T-helper 2 cell treated with Interferon-gamma antibody and Interleukin-4, amounts not matched to agents 5 μg/mL and 100 μg/mL, for 36 hours (primary cell): ENCODE measurements around the gene INHBB.
"Not testable (repeated sequence)": the region's sequence is repeated elsewhere in the genome, so short reads cannot be mapped to it uniquely, and the experiment has no call there.

Experiments
- DNase-seq: peaks from one replicate; pipeline ENCODE4 v3.0.0; 2021; ENCODE audit warnings: low spot score
- H3K27ac Mint-ChIP-seq: one replicate; pipeline ENCODE4 v1.8.0; 2021; ENCODE audit warnings: mild to moderate bottlenecking, mixed read lengths
- H3K27me3 Mint-ChIP-seq: one replicate; pipeline ENCODE4 v1.8.0; 2021; ENCODE audit warnings: low read depth, mixed read lengths
- H3K36me3 Mint-ChIP-seq: one replicate; pipeline ENCODE4 v1.8.0; 2021; ENCODE audit warnings: low read depth, mixed read lengths
- H3K4me1 Mint-ChIP-seq: one replicate; pipeline ENCODE4 v1.8.0; 2021; ENCODE audit warnings: low read depth, mixed read lengths
- H3K4me3 Mint-ChIP-seq: one replicate; pipeline ENCODE4 v1.8.0; 2022; ENCODE audit warnings: mild to moderate bottlenecking, moderate library complexity, mixed read lengths
- H3K9me3 Mint-ChIP-seq: one replicate; pipeline ENCODE4 v1.8.0; 2021; ENCODE audit warnings: mixed read lengths

The INHBB gene

GRCh38 chr2:120320318-120320851 is 25.6 kb upstream of the INHBB start:
- no peak for DNase-seq
- no peak overlapping the region for H3K4me3 Mint-ChIP-seq
- no peak overlapping the region for H3K27ac Mint-ChIP-seq
- H3K9me3 Mint-ChIP-seq = no peaks in the 10 kb centered on the region
- H3K36me3 Mint-ChIP-seq = no peaks in the 10 kb centered on the region
- H3K4me1 Mint-ChIP-seq = no peaks in the 10 kb centered on the region
- H3K27me3 Mint-ChIP-seq = peaks cover 3% of the 10 kb centered on the region

- H3K4me1 Mint-ChIP-seq, H3K36me3 Mint-ChIP-seq, H3K4me3 Mint-ChIP-seq, H3K9me3 Mint-ChIP-seq, H3K27me3 Mint-ChIP-seq, DNase-seq, H3K27ac Mint-ChIP-seq: not testable (repeated sequence)
These were observed 24.9 kb upstream of the INHBB start for GRCh38 chr2:120320887-120321556.

- peaks cover 6% of the 10 kb centered on the region for H3K27me3 Mint-ChIP-seq
- no peaks in the 10 kb centered on the region for H3K36me3 Mint-ChIP-seq
- no peak overlapping the region for H3K27ac Mint-ChIP-seq
- H3K9me3 Mint-ChIP-seq = no peaks in the 10 kb centered on the region
- no peak for DNase-seq
- H3K4me1 Mint-ChIP-seq = no peaks in the 10 kb centered on the region
- H3K4me3 Mint-ChIP-seq = no peak overlapping the region
These were observed 24.1 kb upstream of the INHBB start for GRCh38 chr2:120321721-120322284.

DNA sequence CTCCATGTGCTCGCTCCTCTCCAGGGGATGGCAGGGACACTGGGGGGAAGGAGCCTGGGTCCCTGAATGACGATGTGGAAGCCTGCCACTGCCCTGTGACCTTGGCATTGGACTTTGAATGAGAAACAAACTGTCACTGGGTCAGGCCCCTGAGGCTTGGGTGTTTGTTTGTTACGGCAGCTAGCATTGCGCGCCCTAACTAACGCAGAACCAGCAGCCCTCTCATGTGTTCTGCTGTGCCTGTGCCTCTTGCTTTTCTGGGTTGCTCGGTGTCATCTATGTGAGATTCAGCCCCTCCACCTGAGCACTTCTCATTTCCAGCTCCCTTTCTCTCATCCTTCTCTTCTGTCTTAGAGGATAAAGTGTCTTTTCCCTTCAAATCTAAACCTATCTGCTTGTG is 23.6 kb upstream of the INHBB start:
- H3K4me1 Mint-ChIP-seq = no peaks in the 10 kb centered on the region
- H3K36me3 Mint-ChIP-seq = no peaks in the 10 kb centered on the region
- H3K4me3 Mint-ChIP-seq = no peak overlapping the region
- DNase-seq = no peak
- H3K27me3 Mint-ChIP-seq = peaks cover 6% of the 10 kb centered on the region
- H3K27ac Mint-ChIP-seq = no peak overlapping the region
- H3K9me3 Mint-ChIP-seq = no peaks in the 10 kb centered on the region

GRCh38 chr2:120323214-120323613 is 22.7 kb upstream of the INHBB start:
- no peak for DNase-seq
- peaks cover 6% of the 10 kb centered on the region for H3K27me3 Mint-ChIP-seq
- H3K27ac Mint-ChIP-seq = no peak overlapping the region
- H3K9me3 Mint-ChIP-seq = no peaks in the 10 kb centered on the region
- no peaks in the 10 kb centered on the region for H3K4me1 Mint-ChIP-seq
- H3K36me3 Mint-ChIP-seq = no peaks in the 10 kb centered on the region
- no peak overlapping the region for H3K4me3 Mint-ChIP-seq

GRCh38 chr2:120323807-120324399 is 22.0 kb upstream of the INHBB start:
- no peaks in the 10 kb centered on the region for H3K4me1 Mint-ChIP-seq
- DNase-seq = no peak
- no peaks in the 10 kb centered on the region for H3K9me3 Mint-ChIP-seq
- peaks cover 6% of the 10 kb centered on the region for H3K27me3 Mint-ChIP-seq
- H3K4me3 Mint-ChIP-seq = no peak overlapping the region
- no peak overlapping the region for H3K27ac Mint-ChIP-seq
- no peaks in the 10 kb centered on the region for H3K36me3 Mint-ChIP-seq

DNA sequence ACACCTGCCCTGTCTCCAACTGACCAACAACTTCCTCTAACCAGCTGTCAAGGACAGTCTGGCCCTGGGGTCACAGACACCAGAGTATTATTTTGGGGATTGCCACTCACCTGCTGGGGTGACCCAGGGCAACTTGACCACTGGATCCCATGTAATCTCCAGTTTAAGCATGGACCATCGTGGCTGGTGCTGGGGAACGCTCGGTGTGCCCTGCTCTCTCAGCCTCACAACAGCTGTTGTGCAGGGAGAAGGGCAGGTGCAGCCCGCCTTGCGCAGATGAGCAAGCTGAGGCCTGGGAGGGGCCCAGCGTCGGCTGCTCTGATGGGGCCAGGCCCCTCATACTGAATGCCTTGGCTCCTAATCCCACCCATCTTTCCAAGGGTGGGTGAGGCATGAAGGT is 21.0 kb upstream of the INHBB start:
- Mint-ChIP-seq H3K36me3 (no peaks in the 10 kb centered on the region), H3K4me1 (no peaks in the 10 kb centered on the region), H3K4me3 (no peak overlapping the region), H3K9me3 (no peaks in the 10 kb centered on the region), H3K27me3 (peaks cover 9% of the 10 kb centered on the region), H3K27ac (no peak overlapping the region)
- no peak for DNase-seq

DNA sequence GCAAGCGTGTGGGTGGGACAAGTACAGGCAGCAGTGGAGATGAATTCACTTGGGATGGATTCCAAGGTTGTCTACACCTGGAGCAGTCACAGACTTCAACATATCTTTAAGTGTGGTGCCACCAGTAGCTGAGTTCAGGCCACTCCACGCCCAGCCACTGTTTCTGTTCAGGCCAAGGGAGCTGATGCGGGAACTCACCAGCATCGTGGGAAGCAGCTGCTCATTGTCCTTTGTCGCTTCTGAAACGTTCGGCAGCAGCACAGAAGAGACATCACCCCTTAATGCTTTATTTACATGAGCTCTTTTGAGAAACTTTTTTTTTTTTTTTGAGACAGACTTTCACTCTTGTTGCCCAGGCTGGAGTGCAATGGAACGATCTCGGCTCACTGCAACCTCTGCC is 19.9 kb upstream of the INHBB start:
- no peak overlapping the region for H3K27ac Mint-ChIP-seq
- no peak overlapping the region for H3K4me3 Mint-ChIP-seq
- H3K9me3 Mint-ChIP-seq = no peaks in the 10 kb centered on the region
- peaks cover under 1% of the 10 kb centered on the region for H3K4me1 Mint-ChIP-seq
- DNase-seq = no peak
- no peaks in the 10 kb centered on the region for H3K36me3 Mint-ChIP-seq
- peaks cover 16% of the 10 kb centered on the region for H3K27me3 Mint-ChIP-seq

GRCh38 chr2:120330946-120331822 is 14.8 kb upstream of the INHBB start:
- Mint-ChIP-seq H3K36me3 (no peaks in the 10 kb centered on the region), H3K4me1 (peaks cover 4% of the 10 kb centered on the region), H3K27ac (no peak overlapping the region), H3K9me3 (no peaks in the 10 kb centered on the region), H3K4me3 (no peak overlapping the region), H3K27me3 (peaks cover 29% of the 10 kb centered on the region)
- DNase-seq = no peak

DNA sequence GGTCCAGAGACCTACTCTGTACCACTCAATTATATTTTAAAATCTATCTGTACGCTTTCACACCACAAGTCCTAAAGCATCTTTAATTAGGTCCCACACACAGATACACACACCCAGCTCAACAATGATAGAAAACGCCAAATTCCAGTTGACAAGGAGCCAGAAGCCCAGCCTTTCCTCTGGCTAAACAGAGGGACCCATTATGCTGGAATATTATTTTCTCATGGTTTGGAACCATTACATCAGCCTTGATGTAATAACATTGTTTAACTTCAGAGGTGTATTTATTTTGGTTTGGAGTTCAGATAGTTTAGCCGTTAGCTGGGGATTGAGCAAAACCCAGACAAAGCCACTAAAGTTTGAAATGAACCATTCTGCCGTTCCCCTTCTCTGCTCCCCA is 14.0 kb upstream of the INHBB start:
- Mint-ChIP-seq H3K4me3 (no peak overlapping the region), H3K27me3 (peaks cover 29% of the 10 kb centered on the region)

GRCh38 chr2:120332384-120332783 is 13.6 kb upstream of the INHBB start:
- no peaks in the 10 kb centered on the region for H3K9me3 Mint-ChIP-seq
- no peaks in the 10 kb centered on the region for H3K36me3 Mint-ChIP-seq
- no peak overlapping the region for H3K4me3 Mint-ChIP-seq
- no peak for DNase-seq
- H3K27me3 Mint-ChIP-seq = peaks cover 31% of the 10 kb centered on the region
- no peak overlapping the region for H3K27ac Mint-ChIP-seq
- peaks cover 4% of the 10 kb centered on the region for H3K4me1 Mint-ChIP-seq

More for the DNA sequence above, 14.0 kb upstream of the INHBB start:
- Mint-ChIP-seq H3K27ac (no peak overlapping the region), H3K4me1 (peaks cover 4% of the 10 kb centered on the region), H3K9me3 (no peaks in the 10 kb centered on the region), H3K36me3 (no peaks in the 10 kb centered on the region)
- DNase-seq = no peak

DNA sequence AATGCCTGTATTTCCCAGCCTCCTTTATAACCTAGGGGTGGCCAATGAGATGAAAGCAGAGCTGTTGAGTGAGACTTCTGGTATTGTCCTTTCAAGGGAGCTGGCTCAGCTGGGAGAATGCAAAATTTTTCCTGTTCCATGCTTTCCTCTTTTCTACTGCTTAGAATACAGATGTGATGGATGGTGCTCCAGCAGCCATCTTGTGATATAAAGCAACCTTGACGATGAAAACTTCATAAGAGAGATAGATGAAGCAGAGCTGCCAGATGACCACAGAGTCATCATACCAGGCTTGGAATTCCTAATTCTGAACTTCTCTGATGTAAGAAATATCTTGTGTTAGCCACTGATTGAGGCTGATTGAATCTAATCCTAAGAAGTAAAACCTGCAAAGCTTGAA is 11.9 kb upstream of the INHBB start:
- Mint-ChIP-seq H3K9me3 (no peaks in the 10 kb centered on the region), H3K36me3 (no peaks in the 10 kb centered on the region), H3K27me3 (peaks cover 43% of the 10 kb centered on the region), H3K27ac (no peak overlapping the region), H3K4me3 (no peak overlapping the region), H3K4me1 (peaks cover 4% of the 10 kb centered on the region)
- DNase-seq = no peak

DNA sequence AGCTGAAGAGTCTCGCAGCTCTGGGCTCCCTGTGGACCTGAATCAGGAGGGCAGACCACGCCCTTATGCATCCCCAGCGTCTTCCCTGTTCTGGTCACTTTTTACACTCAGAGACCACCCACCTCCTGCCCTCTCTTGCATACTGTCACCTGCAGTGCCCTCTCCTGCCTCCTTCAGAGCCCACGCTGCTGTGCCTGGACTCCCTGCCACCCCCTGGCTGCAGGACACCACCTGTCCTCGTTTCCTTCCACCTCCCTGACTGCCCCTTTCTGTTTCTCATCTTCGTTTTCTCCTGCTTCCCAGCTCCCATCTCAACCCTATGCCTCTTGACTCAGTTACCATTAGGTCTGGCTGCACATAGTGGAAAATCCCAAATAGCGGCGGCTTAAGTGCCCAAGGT is 9.2 kb upstream of the INHBB start:
- Mint-ChIP-seq H3K27me3 (peaks cover 44% of the 10 kb centered on the region), H3K9me3 (no peaks in the 10 kb centered on the region), H3K27ac (no peak overlapping the region), H3K4me1 (no peaks in the 10 kb centered on the region), H3K4me3 (no peak overlapping the region), H3K36me3 (no peaks in the 10 kb centered on the region)
- DNase-seq = no peak

DNA sequence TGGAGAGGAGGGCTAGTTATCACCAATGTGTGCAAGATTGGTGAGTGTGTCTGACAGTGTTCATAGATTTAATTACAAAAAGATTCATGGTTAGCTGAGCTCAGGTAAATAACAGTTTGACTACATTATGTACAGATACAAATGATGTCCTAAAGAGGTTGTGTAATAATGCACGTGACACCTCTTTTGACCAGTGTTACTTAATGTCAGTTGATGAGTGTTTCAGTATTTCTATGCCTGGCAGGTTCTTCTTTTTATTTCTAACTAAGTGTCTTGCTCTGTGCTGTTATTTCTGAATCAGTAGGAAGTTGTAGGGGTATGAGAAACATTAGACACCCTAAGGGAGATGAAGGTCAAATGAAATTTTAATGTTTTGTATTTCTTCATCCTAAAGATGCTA is 7.9 kb upstream of the INHBB start:
- Mint-ChIP-seq H3K9me3 (no peaks in the 10 kb centered on the region), H3K36me3 (peaks cover 2% of the 10 kb centered on the region), H3K4me3 (no peak overlapping the region), H3K27me3 (peaks cover 54% of the 10 kb centered on the region), H3K4me1 (no peaks in the 10 kb centered on the region), H3K27ac (no peak overlapping the region)
- no peak for DNase-seq
